Naive thymus-derived CD4-positive, alpha-beta T cell (primary cell): ENCODE data around the gene BCOR. TPM values are rescaled to one million over a fixed set of nuclear protein-coding genes. Genes with fewer than 3 reads are reported as not detected.

Experiments used
- ATAC-seq: fragments of 150-1000 bp; cut with Tn5 transposase; 2 replicates; pipeline ENCODE4 v1.10.0; 2021; ENCODE audit warnings: mild to moderate bottlenecking, moderate library complexity
- CTCF ChIA-PET: fragments of 350-600 bp; sonication (Branson Sonifier 250); formaldehyde crosslinking; loops from one replicate; lab custom pipeline; 2021; ENCODE audit warnings: antibody characterized with exemption; lab: Charles Lee
- POLR2A ChIA-PET: fragments of 350-600 bp; sonication (Branson Sonifier 250); formaldehyde crosslinking; loops from one replicate; lab custom pipeline; 2021; ENCODE audit warnings: antibody characterized with exemption, inconsistent platforms; lab: Charles Lee
- DNase-seq, 9 donors: peaks; one replicate each; pipeline versions ENCODE4 v3.0.0 to v3.0.0-alpha.2; 2020 to 2022; ENCODE audit warnings: mixed read lengths in 1 of 9
- H3K27ac ChIP-seq: one replicate; pipeline ENCODE4 v1.7.0; 2013; ENCODE audit warnings: mild to moderate bottlenecking, low read depth, low read length, moderate library complexity
- H3K27me3 ChIP-seq, 2 donors: one replicate each; pipeline ENCODE4 v1.7.0; 2013; ENCODE audit warnings: low read length in 2 of 2, mild to moderate bottlenecking in 2 of 2, moderate library complexity in 2 of 2; ENCODE audit not compliant: control insufficient read depth in 2 of 2, insufficient read depth in 2 of 2
- H3K36me3 ChIP-seq, 3 experiments: 1 replicate in 2 of 3; 2 replicates in 1 of 3; pipeline ENCODE4 v1.7.0; 2013; ENCODE audit warnings: low read length in 3 of 3, mild to moderate bottlenecking in 3 of 3, moderate library complexity in 1 of 3; ENCODE audit not compliant: insufficient read depth in 3 of 3, control insufficient read depth in 2 of 3
- H3K4me1 ChIP-seq, 2 donors: one replicate each; pipeline ENCODE4 v1.7.0; 2013; ENCODE audit warnings: low read length in 2 of 2, mild to moderate bottlenecking in 2 of 2, moderate library complexity in 1 of 2; ENCODE audit not compliant: control insufficient read depth in 2 of 2, insufficient read depth in 2 of 2
- H3K4me3 ChIP-seq: 2 replicates; pipeline ENCODE4 v1.7.0; 2013; ENCODE audit warnings: mild to moderate bottlenecking, low read length
- H3K9me3 ChIP-seq, 3 experiments: 1 replicate in 2 of 3; 2 replicates in 1 of 3; pipeline ENCODE4 v1.7.0; 2013; ENCODE audit warnings: low read length in 3 of 3; ENCODE audit not compliant: control insufficient read depth in 2 of 3
- H3K27ac Mint-ChIP-seq, 9 donors: one replicate each; pipeline ENCODE4 v1.8.0; 2020 to 2022; ENCODE audit warnings: mixed read lengths in 9 of 9, mild to moderate bottlenecking in 8 of 9, moderate library complexity in 5 of 9, inconsistent platforms in 2 of 9
- H3K27me3 Mint-ChIP-seq, 5 donors: one replicate each; pipeline ENCODE4 v1.8.0; 2021 to 2022; ENCODE audit warnings: mixed read lengths in 5 of 5, mild to moderate bottlenecking in 1 of 5
- H3K36me3 Mint-ChIP-seq, 5 donors: one replicate each; pipeline ENCODE4 v1.8.0; 2020 to 2022; ENCODE audit warnings: mixed read lengths in 5 of 5, mild to moderate bottlenecking in 3 of 5, inconsistent platforms in 1 of 5
- H3K4me1 Mint-ChIP-seq, 7 donors: one replicate each; pipeline ENCODE4 v1.8.0; 2020 to 2022; ENCODE audit warnings: mixed read lengths in 7 of 7, mild to moderate bottlenecking in 3 of 7, inconsistent platforms in 1 of 7
- H3K4me3 Mint-ChIP-seq, 10 donors: one replicate each; pipeline ENCODE4 v1.8.0; 2020 to 2022; ENCODE audit warnings: mild to moderate bottlenecking in 10 of 10, mixed read lengths in 10 of 10, moderate library complexity in 6 of 10, inconsistent platforms in 2 of 10
- H3K9me3 Mint-ChIP-seq, 11 donors: one replicate each; pipeline ENCODE4 v1.8.0; 2020 to 2022; ENCODE audit warnings: mixed read lengths in 11 of 11, mild to moderate bottlenecking in 4 of 11, inconsistent platforms in 1 of 11, moderate library complexity in 1 of 11
- intact Hi-C, 2 donors: fragments of 100-400 bp; cut with micrococcal nuclease; formaldehyde crosslinking; loops; one replicate each; pipeline ENCODE4 v1.15.1; 2023
- polyA plus RNA-seq, 2 donors: library from polyadenylated mRNA; unstranded; fragments of 300-500 nt; fragmentation: Illumina TruSeq; gene quantifications; one replicate each; pipeline ENCODE4 v1.2.3, GENCODE V29; 2021
- total RNA-seq, 6 experiments: library from RNA in 5 of 6; stranded (reverse) in 5 of 6; gene quantifications; 1 replicate in 5 of 6; 2 replicates in 1 of 6; pipeline ENCODE4 v1.2.3 and lab custom pipeline; 2021 to 2026

The BCOR gene
- total and polyA plus RNA-seq, 7 experiments from 2014 or later = 3.8 to 55.2 (median 24.3) TPM

DNA sequence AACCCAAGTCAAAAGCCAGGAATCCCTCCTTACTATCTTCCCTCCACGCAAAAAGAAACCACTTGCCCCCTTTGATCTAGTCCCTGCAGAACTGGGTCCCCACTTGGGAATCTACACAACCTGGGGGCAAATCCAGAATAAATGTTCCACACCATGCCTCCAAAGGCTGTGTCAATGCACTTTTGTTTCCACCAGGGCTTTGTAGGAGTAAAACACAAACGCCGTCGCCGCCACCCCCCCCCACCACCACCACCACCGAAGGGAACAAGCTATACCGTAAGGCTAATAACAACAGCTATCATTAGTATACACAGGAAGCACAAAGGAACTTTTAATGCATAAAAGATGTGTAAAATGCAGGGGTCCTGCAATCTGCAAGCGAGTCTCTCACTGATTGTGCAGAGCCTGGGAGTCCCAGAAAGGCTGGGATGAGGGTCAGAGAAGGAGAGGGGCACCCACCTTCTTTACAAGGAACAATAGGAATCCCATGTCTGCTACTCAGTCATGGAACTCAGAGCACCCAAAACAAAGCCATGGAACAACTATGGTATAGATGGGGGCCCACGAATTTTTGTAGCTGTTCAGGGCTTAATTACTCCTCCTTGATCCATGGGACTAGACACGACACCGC lies 13.2 kb downstream of the BCOR start:
- Mint-ChIP-seq H3K27ac (peak overlapping the region in 8 of 9 donors; percentile 28 to 81 (median 48)), H3K9me3 (peaks cover 0 to 4% (median 0%) of the 10 kb centered on the region in 11 donors), H3K4me1 (peaks cover 10 to 86% (median 70%) of the 10 kb centered on the region in 7 donors), H3K27me3 (no peaks in the 10 kb centered on the region), H3K36me3 (no peaks in the 10 kb centered on the region), H3K4me3 (peak overlapping the region; percentile 75 to 88 (median 84))
- Histone ChIP-seq H3K9me3 (no peaks in the 10 kb centered on the region), H3K27me3 (no peaks in the 10 kb centered on the region), H3K4me3 (peak overlapping the region; percentile 37), H3K4me1 (peaks cover 12 to 43% of the 10 kb centered on the region in 2 donors), H3K27ac (no peak overlapping the region), H3K36me3 (no peaks in the 10 kb centered on the region)
- ChIA-PET POLR2A (interaction anchor here (0.5 to 1.4 kb wide), 4 partner anchors 9 to 141 kb away, joined by 4 to 5 read pairs (median 4); partner anchors contain the start of gene BCOR), CTCF (interaction anchor here (0.7 kb wide), 1 partner anchor 37 kb away, joined by 3 read pairs; no protein-coding TSS in a partner anchor)
- DNase-seq (no peak), ATAC-seq (no peak)
- intact Hi-C loops = loop anchor here in 1 of 2 donors (1.0 kb wide), 1 partner anchor 10 kb away; no protein-coding TSS in a partner anchor

- ATAC-seq = peak; percentile 22
- Mint-ChIP-seq H3K4me3 (peak overlapping the region; percentile 75 to 88 (median 84)), H3K9me3 (peaks cover 0 to 4% (median 0%) of the 10 kb centered on the region in 11 donors), H3K36me3 (no peaks in the 10 kb centered on the region), H3K27me3 (no peaks in the 10 kb centered on the region), H3K27ac (peak overlapping the region in 7 of 9 donors; percentile 28 to 81 (median 37)), H3K4me1 (peaks cover 13 to 86% (median 69%) of the 10 kb centered on the region in 7 donors)
- ChIA-PET POLR2A (interaction anchor here (1.2 kb wide), 1 partner anchor 14 kb away, joined by 5 read pairs; the partner anchor contains the start of gene BCOR), CTCF (no interaction called here)
- intact Hi-C loops = loop anchor here in 1 of 2 donors (1.0 to 2.0 kb wide), 2 partner anchors 10 to 17 kb away; no protein-coding TSS in a partner anchor
- Histone ChIP-seq H3K27me3 (no peaks in the 10 kb centered on the region), H3K4me3 (peak overlapping the region; percentile 37), H3K4me1 (peaks cover 8 to 37% of the 10 kb centered on the region in 2 donors), H3K27ac (peak overlapping the region; percentile 47), H3K36me3 (no peaks in the 10 kb centered on the region), H3K9me3 (no peaks in the 10 kb centered on the region)
- DNase-seq = no peak
Measured at GRCh38 chrX:40083979-40084359, 13.8 kb downstream of the BCOR start.

DNA sequence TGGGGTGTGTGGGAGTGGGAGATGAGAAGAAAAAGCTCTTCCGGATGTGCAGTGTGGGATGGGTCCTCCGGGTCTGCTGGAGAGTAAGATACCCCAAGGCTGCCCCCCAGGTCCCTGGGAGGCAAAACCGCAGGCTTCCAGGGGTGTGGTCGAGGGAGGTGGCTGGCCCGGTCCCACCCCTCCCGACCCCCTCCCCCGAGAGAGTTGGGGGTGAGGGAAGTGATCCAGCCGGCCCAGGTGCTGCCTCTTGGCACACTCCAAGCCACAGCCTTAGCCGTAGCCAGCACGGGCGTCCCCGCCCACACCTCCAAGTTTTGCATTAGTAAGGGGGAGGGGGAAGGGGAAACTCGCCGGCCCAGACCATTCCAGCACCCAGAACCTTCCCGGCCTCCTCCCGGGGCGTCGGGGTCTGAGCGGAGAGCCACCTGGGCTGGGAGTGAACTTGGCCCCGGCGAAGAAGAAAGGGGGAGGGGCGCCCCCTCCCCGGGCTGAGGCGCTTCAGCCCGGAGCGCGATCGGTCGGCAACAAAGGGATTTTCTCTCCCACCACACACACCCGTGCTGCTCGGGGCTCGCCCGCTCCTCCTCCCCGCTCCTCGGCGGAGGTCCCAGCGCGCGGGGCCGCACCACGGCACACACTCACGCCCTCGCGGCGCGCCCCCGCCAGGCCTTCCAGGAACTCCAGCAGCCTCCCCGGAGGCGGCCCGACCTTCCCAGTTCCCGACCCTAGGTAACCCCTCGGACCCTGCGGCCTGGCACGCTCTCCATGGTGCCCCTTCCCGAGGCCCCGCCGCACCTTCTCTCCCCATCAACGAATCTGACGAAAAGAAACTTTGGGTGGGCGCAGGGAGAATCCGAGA lies 14.4 kb downstream of the BCOR start:
- H3K9me3 Mint-ChIP-seq = peaks cover 0 to 4% (median 0%) of the 10 kb centered on the region in 11 donors
- no peaks in the 10 kb centered on the region for H3K27me3 Mint-ChIP-seq
- peaks cover 0 to under 1% (median 0%) of the 10 kb centered on the region in 3 experiments for H3K36me3 ChIP-seq
- no peaks in the 10 kb centered on the region for H3K9me3 ChIP-seq
- H3K4me1 Mint-ChIP-seq = peaks cover 13 to 81% (median 62%) of the 10 kb centered on the region in 7 donors
- H3K4me1 ChIP-seq = peaks cover 5 to 32% of the 10 kb centered on the region in 2 donors
- POLR2A ChIA-PET = interaction anchor here (0.6 to 2.6 kb wide), 3 partner anchors 10 to 184 kb away, joined by 3 to 10 read pairs (median 4); partner anchors contain the start of gene BCOR
- CTCF ChIA-PET = no interaction called here
- peak overlapping the region; percentile 75 to 88 (median 84) for H3K4me3 Mint-ChIP-seq
- intact Hi-C loops = loop anchor here in 1 of 2 donors (2.0 kb wide), 1 partner anchor 17 kb away; no protein-coding TSS in a partner anchor
- peak overlapping the region; percentile 47 for H3K27ac ChIP-seq
- no peaks in the 10 kb centered on the region for H3K36me3 Mint-ChIP-seq
- H3K4me3 ChIP-seq = peak overlapping the region; percentile 37
- ATAC-seq = peak; percentile 61
- H3K27me3 ChIP-seq = no peaks in the 10 kb centered on the region
- DNase-seq = peak in 1 of 9 donors; percentile 25
- H3K27ac Mint-ChIP-seq = peak overlapping the region in 3 of 9 donors; percentile 33 to 70 (median 51)

DNA sequence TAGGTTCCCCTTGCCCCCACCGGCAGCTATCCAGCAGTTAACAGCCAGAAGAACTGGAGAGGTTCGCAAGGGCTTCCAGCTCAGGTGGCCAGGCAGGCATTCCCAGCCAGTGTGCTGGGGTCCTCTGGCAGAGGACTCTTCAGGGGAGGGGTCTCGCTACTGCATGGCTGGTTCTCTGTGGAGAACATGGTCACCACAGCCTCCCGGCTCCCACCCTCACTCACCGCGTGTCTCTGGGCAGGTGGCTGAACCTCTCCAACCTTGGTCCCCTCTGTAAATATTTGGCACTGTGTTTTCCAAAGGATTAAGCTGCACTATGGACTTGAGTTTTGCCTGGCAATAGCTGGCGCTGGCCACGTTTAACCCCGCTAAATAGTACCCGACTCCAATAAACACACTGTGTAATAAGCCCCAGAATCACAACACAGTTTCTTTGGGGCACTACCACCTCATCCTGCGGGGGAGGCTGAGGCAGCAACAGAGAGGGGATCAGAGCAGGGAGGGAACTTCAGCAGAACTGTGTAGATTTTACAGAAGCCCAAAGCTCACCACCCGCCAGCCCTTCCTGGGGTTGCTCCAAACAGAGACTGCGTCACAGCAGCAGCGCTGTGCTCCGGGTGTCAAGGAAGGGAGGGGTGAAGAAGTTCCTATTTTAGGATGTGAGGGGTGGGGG lies 15.2 kb downstream of the BCOR start:
- no peak for DNase-seq
- CTCF ChIA-PET = no interaction called here
- Mint-ChIP-seq H3K27ac (peak overlapping the region in 5 of 9 donors; percentile 21 to 71 (median 65)), H3K9me3 (peaks cover 0 to 4% (median 0%) of the 10 kb centered on the region in 11 donors), H3K4me1 (peaks cover 13 to 80% (median 57%) of the 10 kb centered on the region in 7 donors), H3K27me3 (no peaks in the 10 kb centered on the region), H3K4me3 (peak overlapping the region; percentile 51 to 87 (median 70)), H3K36me3 (no peaks in the 10 kb centered on the region)
- no peaks in the 10 kb centered on the region for H3K27me3 ChIP-seq
- H3K4me3 ChIP-seq = no peak overlapping the region
- peaks cover 5 to 29% of the 10 kb centered on the region in 2 donors for H3K4me1 ChIP-seq
- H3K36me3 ChIP-seq = peaks cover 0 to 7% (median 0%) of the 10 kb centered on the region in 3 experiments
- POLR2A ChIA-PET = interaction anchor here (0.6 to 2.6 kb wide), 4 partner anchors 11 to 185 kb away, joined by 3 to 10 read pairs (median 4); partner anchors contain the start of gene BCOR
- H3K27ac ChIP-seq = no peak overlapping the region
- peak; percentile 58 for ATAC-seq
- intact Hi-C loops = loop anchor here in 1 of 2 donors (2.0 kb wide), 1 partner anchor 16 kb away; no protein-coding TSS in a partner anchor
- no peaks in the 10 kb centered on the region for H3K9me3 ChIP-seq

- POLR2A ChIA-PET = interaction anchor here (1.0 to 2.6 kb wide), 3 partner anchors 12 to 95 kb away, joined by 3 to 10 read pairs (median 4); partner anchors contain the start of gene BCOR
- H3K4me1 Mint-ChIP-seq = peaks cover 12 to 71% (median 50%) of the 10 kb centered on the region in 7 donors
- Histone ChIP-seq H3K4me3 (no peak overlapping the region), H3K4me1 (peaks cover 5 to 29% of the 10 kb centered on the region in 2 donors), H3K27me3 (no peaks in the 10 kb centered on the region), H3K9me3 (no peaks in the 10 kb centered on the region), H3K27ac (no peak overlapping the region), H3K36me3 (peaks cover 0 to 13% (median 0%) of the 10 kb centered on the region in 3 experiments)
- intact Hi-C loops = loop anchor here in 1 of 2 donors (2.0 kb wide), 1 partner anchor 15 kb away; no protein-coding TSS in a partner anchor
- H3K4me3 Mint-ChIP-seq = peak overlapping the region in 7 of 10 donors; percentile 42 to 87 (median 45)
- peaks cover 0 to under 1% (median 0%) of the 10 kb centered on the region in 5 donors for H3K36me3 Mint-ChIP-seq
- no peak for DNase-seq
- no peak for ATAC-seq
- CTCF ChIA-PET = no interaction called here
- H3K27ac Mint-ChIP-seq = peak overlapping the region in 3 of 9 donors; percentile 5 to 90 (median 59)
- H3K27me3 Mint-ChIP-seq = no peaks in the 10 kb centered on the region
- peaks cover 0 to 3% (median 0%) of the 10 kb centered on the region in 11 donors for H3K9me3 Mint-ChIP-seq
Measured at GRCh38 chrX:40081679-40082068, 16.1 kb downstream of the BCOR start.
